ENCODE data around the gene RWDD1.

Gene RWDD1

DNA sequence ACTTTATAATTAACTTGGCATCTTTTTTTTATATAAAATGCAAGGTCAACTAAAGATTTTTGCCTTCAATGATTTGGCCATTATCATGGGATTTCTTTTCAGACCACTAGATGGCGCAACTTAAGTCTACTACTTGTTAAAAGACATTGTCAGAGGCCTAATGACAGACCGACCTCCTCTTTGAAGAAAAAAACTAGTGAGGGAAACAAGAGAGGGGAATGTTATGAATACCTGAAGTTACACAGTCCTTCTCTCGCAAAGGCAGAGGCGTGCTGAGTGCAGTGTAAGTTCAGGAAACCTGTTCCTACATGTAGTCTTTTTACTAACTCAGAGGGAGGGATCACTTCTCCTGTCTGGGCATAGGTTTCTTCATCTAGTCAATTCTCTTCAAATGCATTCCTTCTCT lies 35.1 kb upstream of the RWDD1 start:
- peak; percentile 65 for TF ChIP-seq CTCF (IDR thresholded peaks at IDR 0.05)
- no peaks in the 10 kb centered on the region for H3K36me3 ChIP-seq
- H3K4me1 ChIP-seq (ENCODE audit: control insufficient read depth in 1 of 2, insufficient read depth in 1 of 2, low read depth in 1 of 2, low read length in 1 of 2) = peaks cover 4 to 18% of the 10 kb centered on the region in 2 experiments
- no peak overlapping the region for H3K27ac ChIP-seq
- H3K27me3 ChIP-seq = peaks cover 14% of the 10 kb centered on the region
- H3K9me3 ChIP-seq = no peaks in the 10 kb centered on the region
- no peak overlapping the region for H3K4me3 ChIP-seq (ENCODE audit: low read depth in 1 of 2, low read length in 1 of 2)

- Histone ChIP-seq H3K36me3 (no peaks in the 10 kb centered on the region), H3K27ac (no peak overlapping the region), H3K4me1 (ENCODE audit: control insufficient read depth in 1 of 2, insufficient read depth in 1 of 2, low read depth in 1 of 2, low read length in 1 of 2) (no peaks in the 10 kb centered on the region), H3K4me3 (ENCODE audit: low read depth in 1 of 2, low read length in 1 of 2) (no peak overlapping the region), H3K27me3 (peaks cover 21% of the 10 kb centered on the region), H3K9me3 (no peaks in the 10 kb centered on the region)
- no peak for TF ChIP-seq CTCF (IDR thresholded peaks at IDR 0.05)
These were observed 28.9 kb upstream of the RWDD1 start for GRCh38 chr6:116542426-116542825.

DNA sequence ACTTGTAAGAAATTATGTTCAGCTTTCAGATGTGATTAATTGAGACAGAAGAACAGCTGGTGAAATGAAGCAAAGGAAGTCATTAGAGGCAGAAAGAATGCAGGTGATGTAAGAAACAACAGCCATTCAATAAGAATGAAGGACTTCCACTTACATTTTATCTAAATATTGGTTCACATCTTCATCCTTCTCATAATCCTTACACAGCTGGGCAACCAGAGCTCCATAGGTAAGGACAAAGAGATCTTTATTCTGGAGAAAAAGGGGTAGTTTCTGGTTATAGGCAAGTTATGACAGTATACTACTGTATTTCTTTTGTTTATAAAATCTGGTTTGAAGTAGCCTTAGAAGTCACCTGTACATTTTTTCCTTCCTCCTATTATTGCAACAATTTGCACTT lies 28.2 kb upstream of the RWDD1 start:
- Histone ChIP-seq H3K9me3 (no peaks in the 10 kb centered on the region), H3K27me3 (peaks cover 21% of the 10 kb centered on the region), H3K36me3 (no peaks in the 10 kb centered on the region), H3K27ac (no peak overlapping the region), H3K4me1 (ENCODE audit: control insufficient read depth in 1 of 2, insufficient read depth in 1 of 2, low read depth in 1 of 2, low read length in 1 of 2) (no peaks in the 10 kb centered on the region), H3K4me3 (ENCODE audit: low read depth in 1 of 2, low read length in 1 of 2) (no peak overlapping the region)
- TF ChIP-seq CTCF (IDR thresholded peaks at IDR 0.05) = no peak

DNA sequence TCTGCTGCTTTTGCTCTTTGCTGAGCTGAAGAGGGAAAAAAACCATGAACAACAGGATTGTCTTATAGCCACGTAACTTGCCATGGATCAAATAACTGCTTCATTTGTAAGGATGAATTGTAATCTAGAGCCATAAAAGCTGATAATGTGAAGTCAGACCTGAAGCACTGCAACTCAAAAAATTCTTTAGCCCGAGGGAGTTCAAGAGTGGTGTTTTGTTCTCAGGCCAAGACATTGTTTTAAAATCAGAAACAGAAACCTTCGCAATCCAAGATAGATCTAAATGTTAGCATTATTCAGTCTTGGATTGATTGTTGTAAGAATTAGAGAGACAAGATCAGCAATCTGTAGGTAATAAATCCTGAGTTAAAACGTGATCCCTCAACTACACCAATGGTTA lies 25.7 kb upstream of the RWDD1 start, which contains the start of gene TRAPPC3L:
TSS of gene TRAPPC3L (minus strand) at position 34 of the 400 bp plus-strand sequence. CDS start 170 bp downstream, outside the sequence.
- H3K4me1 ChIP-seq (ENCODE audit: control insufficient read depth in 1 of 2, insufficient read depth in 1 of 2, low read depth in 1 of 2, low read length in 1 of 2) = no peaks in the 10 kb centered on the region
- H3K27ac ChIP-seq = no peak within 1 kb of the TSS
- no peak for TF ChIP-seq CTCF (IDR thresholded peaks at IDR 0.05)
- peaks cover 12% of the 10 kb centered on the region for H3K27me3 ChIP-seq
- H3K9me3 ChIP-seq = no peaks in the 10 kb centered on the region
- no peaks in the 10 kb centered on the region for H3K36me3 ChIP-seq
- no peak within 1 kb of the TSS for H3K4me3 ChIP-seq (ENCODE audit: low read depth in 1 of 2, low read length in 1 of 2)

DNA sequence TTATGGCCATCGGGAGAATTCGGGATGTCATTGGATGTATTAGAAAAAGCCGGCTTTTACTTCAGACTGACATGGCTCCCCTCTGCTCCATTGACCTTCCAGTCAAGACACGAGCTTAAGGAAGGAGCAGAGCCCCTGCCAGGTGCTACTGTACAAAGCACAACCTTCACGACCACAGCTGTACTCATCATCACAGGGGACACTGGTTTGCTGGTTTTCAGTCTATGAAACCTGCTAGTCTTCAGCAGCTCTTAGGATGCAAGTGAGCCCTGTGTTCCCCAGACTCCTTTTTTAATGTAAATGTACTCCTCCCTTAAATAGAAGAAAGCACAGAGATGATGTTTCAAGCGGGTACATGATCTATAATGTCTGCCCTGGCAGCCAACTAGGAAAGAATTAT lies 23.9 kb upstream of the RWDD1 start:
- H3K4me3 ChIP-seq (ENCODE audit: low read depth in 1 of 2, low read length in 1 of 2) = no peak overlapping the region
- H3K27ac ChIP-seq = no peak overlapping the region
- TF ChIP-seq CTCF (IDR thresholded peaks at IDR 0.05) = no peak
- H3K27me3 ChIP-seq = no peaks in the 10 kb centered on the region
- no peaks in the 10 kb centered on the region for H3K4me1 ChIP-seq (ENCODE audit: control insufficient read depth in 1 of 2, insufficient read depth in 1 of 2, low read depth in 1 of 2, low read length in 1 of 2)
- H3K9me3 ChIP-seq = no peaks in the 10 kb centered on the region
- no peaks in the 10 kb centered on the region for H3K36me3 ChIP-seq

- H3K9me3 ChIP-seq = no peaks in the 10 kb centered on the region
- no peak overlapping the region for H3K4me3 ChIP-seq (ENCODE audit: low read depth in 1 of 2, low read length in 1 of 2)
- H3K27me3 ChIP-seq = peaks cover 5% of the 10 kb centered on the region
- H3K36me3 ChIP-seq = no peaks in the 10 kb centered on the region
- no peaks in the 10 kb centered on the region for H3K4me1 ChIP-seq (ENCODE audit: control insufficient read depth in 1 of 2, insufficient read depth in 1 of 2, low read depth in 1 of 2, low read length in 1 of 2)
- no peak overlapping the region for H3K27ac ChIP-seq
- no peak for TF ChIP-seq CTCF (IDR thresholded peaks at IDR 0.05)
These were observed 20.5 kb upstream of the RWDD1 start for GRCh38 chr6:116550796-116551195.

Data from neutrophil (primary cell).